ENCODE results near the gene MAP3K8. TPM values are rescaled to one million over a fixed set of nuclear protein-coding genes. Genes with fewer than 3 reads are reported as not detected.

The MAP3K8 gene
- total RNA-seq, result 10 to 100 TPM; 13.6 to 14.5 TPM

GRCh38 chr10:30433730-30434272 is at the start of gene MAP3K8:
Gene MAP3K8, plus strand, starts transcription at chr10:30434184. Its CDS starts 4,755 bp downstream, at chr10:30438939.
- H3K27ac Mint-ChIP-seq, result peak within 1 kb of the TSS; percentile 67
- peaks cover 41% of the 10 kb centered on the region for H3K4me1 Mint-ChIP-seq (ENCODE audit: low read depth)
- no peaks in the 10 kb centered on the region for H3K9me3 Mint-ChIP-seq
- intact Hi-C loops (cut with micrococcal nuclease), result loop anchor here (1.0 to 10.0 kb wide), 6 partner anchors 16 to 1491 kb away; partner anchors contain the start of genes ARHGAP12 and MTPAP
- CTCF ChIA-PET, result interaction anchor here (0.6 to 3.0 kb wide), 8 partner anchors 15 to 173 kb away, joined by 3 to 9 read pairs (median 3); no protein-coding TSS in a partner anchor
- DNase-seq, result peak; percentile 87
- H3K4me3 Mint-ChIP-seq, result peak within 1 kb of the TSS; percentile 84
- no peaks in the 10 kb centered on the region for H3K27me3 Mint-ChIP-seq (ENCODE audit: low read depth)
- peaks cover 17% of the 10 kb centered on the region for H3K36me3 Mint-ChIP-seq (ENCODE audit: low read depth)

- intact Hi-C loops (cut with micrococcal nuclease), result loop anchor here (1.0 kb wide), 2 partner anchors 24 to 386 kb away; no protein-coding TSS in a partner anchor
- H3K36me3 Mint-ChIP-seq (ENCODE audit: low read depth), result no peaks in the 10 kb centered on the region
- H3K27ac Mint-ChIP-seq, result no peak overlapping the region
- no peaks in the 10 kb centered on the region for H3K4me1 Mint-ChIP-seq (ENCODE audit: low read depth)
- H3K27me3 Mint-ChIP-seq (ENCODE audit: low read depth), result peaks cover 2% of the 10 kb centered on the region
- CTCF ChIA-PET, result interaction anchor here (0.6 to 1.8 kb wide), 6 partner anchors 24 to 386 kb away, joined by 3 to 13 read pairs (median 3); no protein-coding TSS in a partner anchor
- no peak overlapping the region for H3K4me3 Mint-ChIP-seq
- H3K9me3 Mint-ChIP-seq, result no peaks in the 10 kb centered on the region
- peak; percentile 38 for DNase-seq
These were observed 49.2 kb upstream of the MAP3K8 start for GRCh38 chr10:30384701-30385201.

- intact Hi-C loops (cut with micrococcal nuclease), result no loop called here
- Mint-ChIP-seq H3K9me3 (no peaks in the 10 kb centered on the region), H3K4me3 (no peak overlapping the region), H3K36me3 (ENCODE audit: low read depth) (no peaks in the 10 kb centered on the region), H3K27ac (no peak overlapping the region), H3K27me3 (ENCODE audit: low read depth) (peaks cover 2% of the 10 kb centered on the region), H3K4me1 (ENCODE audit: low read depth) (no peaks in the 10 kb centered on the region)
- CTCF ChIA-PET, result interaction anchor here (0.7 kb wide), 1 partner anchor 219 kb away, joined by 4 read pairs; no protein-coding TSS in a partner anchor
- no peak for DNase-seq
These were observed 47.0 kb upstream of the MAP3K8 start for GRCh38 chr10:30386801-30387588.

- H3K36me3 Mint-ChIP-seq (ENCODE audit: low read depth), result no peaks in the 10 kb centered on the region
- H3K27ac Mint-ChIP-seq, result no peak overlapping the region
- H3K27me3 Mint-ChIP-seq (ENCODE audit: low read depth), result peaks cover 2% of the 10 kb centered on the region
- H3K9me3 Mint-ChIP-seq, result no peaks in the 10 kb centered on the region
- peaks cover 3% of the 10 kb centered on the region for H3K4me1 Mint-ChIP-seq (ENCODE audit: low read depth)
- CTCF ChIA-PET, result interaction anchor here (5.8 kb wide), 1 partner anchor 145 kb away, joined by 35 read pairs; no protein-coding TSS in a partner anchor
- intact Hi-C loops (cut with micrococcal nuclease), result no loop called here
- no peak overlapping the region for H3K4me3 Mint-ChIP-seq
- DNase-seq, result no peak
These were observed 46.2 kb upstream of the MAP3K8 start for GRCh38 chr10:30387646-30388243.

GRCh38 chr10:30389543-30389942 is 44.4 kb upstream of the MAP3K8 start:
- no peaks in the 10 kb centered on the region for H3K9me3 Mint-ChIP-seq
- H3K27ac Mint-ChIP-seq, result no peak overlapping the region
- DNase-seq, result no peak
- no peaks in the 10 kb centered on the region for H3K36me3 Mint-ChIP-seq (ENCODE audit: low read depth)
- CTCF ChIA-PET, result interaction anchor here (0.6 to 5.8 kb wide), 9 partner anchors 28 to 408 kb away, joined by 3 to 35 read pairs (median 4); no protein-coding TSS in a partner anchor
- no peak overlapping the region for H3K4me3 Mint-ChIP-seq
- intact Hi-C loops (cut with micrococcal nuclease), result no loop called here
- peaks cover 3% of the 10 kb centered on the region for H3K4me1 Mint-ChIP-seq (ENCODE audit: low read depth)
- peaks cover 5% of the 10 kb centered on the region for H3K27me3 Mint-ChIP-seq (ENCODE audit: low read depth)

- Mint-ChIP-seq H3K4me1 (ENCODE audit: low read depth) (peaks cover 3% of the 10 kb centered on the region), H3K4me3 (no peak overlapping the region), H3K9me3 (no peaks in the 10 kb centered on the region), H3K27ac (no peak overlapping the region), H3K36me3 (ENCODE audit: low read depth) (no peaks in the 10 kb centered on the region), H3K27me3 (ENCODE audit: low read depth) (peaks cover 5% of the 10 kb centered on the region)
- CTCF ChIA-PET, result interaction anchor here (0.6 to 5.8 kb wide), 10 partner anchors 28 to 409 kb away, joined by 3 to 35 read pairs (median 4); no protein-coding TSS in a partner anchor
- intact Hi-C loops (cut with micrococcal nuclease), result no loop called here
- DNase-seq, result no peak
These were observed 43.8 kb upstream of the MAP3K8 start for GRCh38 chr10:30390207-30390606.

- Mint-ChIP-seq H3K4me3 (no peak overlapping the region), H3K27me3 (ENCODE audit: low read depth) (peaks cover 5% of the 10 kb centered on the region), H3K4me1 (ENCODE audit: low read depth) (peaks cover 3% of the 10 kb centered on the region), H3K9me3 (no peaks in the 10 kb centered on the region), H3K27ac (no peak overlapping the region), H3K36me3 (ENCODE audit: low read depth) (no peaks in the 10 kb centered on the region)
- DNase-seq, result no peak
- CTCF ChIA-PET, result interaction anchor here (1.1 to 5.8 kb wide), 10 partner anchors 13 to 248 kb away, joined by 4 to 84 read pairs (median 10); partner anchors contain the start of gene MAP3K8
- intact Hi-C loops (cut with micrococcal nuclease), result no loop called here
These were observed 42.7 kb upstream of the MAP3K8 start for GRCh38 chr10:30391266-30391665.

GRCh38 chr10:30392564-30392990 is 41.4 kb upstream of the MAP3K8 start:
- Mint-ChIP-seq H3K4me1 (ENCODE audit: low read depth) (peaks cover 3% of the 10 kb centered on the region), H3K4me3 (no peak overlapping the region), H3K27me3 (ENCODE audit: low read depth) (peaks cover 5% of the 10 kb centered on the region), H3K36me3 (ENCODE audit: low read depth) (no peaks in the 10 kb centered on the region), H3K27ac (no peak overlapping the region), H3K9me3 (no peaks in the 10 kb centered on the region)
- CTCF ChIA-PET, result interaction anchor here (0.6 to 5.8 kb wide), 22 partner anchors 10 to 387 kb away, joined by 3 to 84 read pairs (median 4); partner anchors contain the start of gene MAP3K8
- intact Hi-C loops (cut with micrococcal nuclease), result loop anchor here (1.0 to 2.0 kb wide), 5 partner anchors 22 to 248 kb away; no protein-coding TSS in a partner anchor
- peak; percentile 82 for DNase-seq

GRCh38 chr10:30396293-30396692 is 37.7 kb upstream of the MAP3K8 start:
- no peak for DNase-seq
- H3K27ac Mint-ChIP-seq, result no peak overlapping the region
- H3K4me1 Mint-ChIP-seq (ENCODE audit: low read depth), result peaks cover 16% of the 10 kb centered on the region
- H3K4me3 Mint-ChIP-seq, result no peak overlapping the region
- H3K27me3 Mint-ChIP-seq (ENCODE audit: low read depth), result peaks cover 3% of the 10 kb centered on the region
- no peaks in the 10 kb centered on the region for H3K36me3 Mint-ChIP-seq (ENCODE audit: low read depth)
- CTCF ChIA-PET, result interaction anchor here (1.0 to 5.5 kb wide), 3 partner anchors 137 to 196 kb away, joined by 3 to 84 read pairs (median 5); no protein-coding TSS in a partner anchor
- intact Hi-C loops (cut with micrococcal nuclease), result no loop called here
- H3K9me3 Mint-ChIP-seq, result no peaks in the 10 kb centered on the region

GRCh38 chr10:30396698-30397097 is 37.3 kb upstream of the MAP3K8 start:
- CTCF ChIA-PET, result no interaction called here
- H3K9me3 Mint-ChIP-seq, result no peaks in the 10 kb centered on the region
- peaks cover 3% of the 10 kb centered on the region for H3K27me3 Mint-ChIP-seq (ENCODE audit: low read depth)
- H3K4me3 Mint-ChIP-seq, result no peak overlapping the region
- no peaks in the 10 kb centered on the region for H3K36me3 Mint-ChIP-seq (ENCODE audit: low read depth)
- no peak for DNase-seq
- H3K4me1 Mint-ChIP-seq (ENCODE audit: low read depth), result peaks cover 16% of the 10 kb centered on the region
- intact Hi-C loops (cut with micrococcal nuclease), result loop anchor here (1.0 kb wide), 1 partner anchor 194 kb away; no protein-coding TSS in a partner anchor
- H3K27ac Mint-ChIP-seq, result no peak overlapping the region

GRCh38 chr10:30398193-30398592 is 35.8 kb upstream of the MAP3K8 start:
- CTCF ChIA-PET, result interaction anchor here (0.6 to 1.6 kb wide), 3 partner anchors 22 to 1126 kb away, joined by 3 to 13 read pairs (median 3); no protein-coding TSS in a partner anchor
- H3K36me3 Mint-ChIP-seq (ENCODE audit: low read depth), result no peaks in the 10 kb centered on the region
- H3K27me3 Mint-ChIP-seq (ENCODE audit: low read depth), result peaks cover 3% of the 10 kb centered on the region
- intact Hi-C loops (cut with micrococcal nuclease), result no loop called here
- H3K9me3 Mint-ChIP-seq, result no peaks in the 10 kb centered on the region
- H3K4me3 Mint-ChIP-seq, result no peak overlapping the region
- peaks cover 13% of the 10 kb centered on the region for H3K4me1 Mint-ChIP-seq (ENCODE audit: low read depth)
- no peak overlapping the region for H3K27ac Mint-ChIP-seq
- DNase-seq, result no peak

Measured in activated naive CD4-positive, alpha-beta T cell treated with anti-CD3 and anti-CD28 coated beads for 36 hours (primary cell).